HG03558 (cell line): Measurements from ENCODE around the gene H19.

Experiments used
- ATAC-seq: cut with Tn5 transposase; IDR thresholded peaks from one replicate; pipeline ENCODE4 v1.9.1; 2021; ENCODE audit warnings: moderate number of reproducible peaks; ENCODE audit not compliant: unreplicated experiment; ENCODE audit errors: extremely low read depth

H19 gene

DNA sequence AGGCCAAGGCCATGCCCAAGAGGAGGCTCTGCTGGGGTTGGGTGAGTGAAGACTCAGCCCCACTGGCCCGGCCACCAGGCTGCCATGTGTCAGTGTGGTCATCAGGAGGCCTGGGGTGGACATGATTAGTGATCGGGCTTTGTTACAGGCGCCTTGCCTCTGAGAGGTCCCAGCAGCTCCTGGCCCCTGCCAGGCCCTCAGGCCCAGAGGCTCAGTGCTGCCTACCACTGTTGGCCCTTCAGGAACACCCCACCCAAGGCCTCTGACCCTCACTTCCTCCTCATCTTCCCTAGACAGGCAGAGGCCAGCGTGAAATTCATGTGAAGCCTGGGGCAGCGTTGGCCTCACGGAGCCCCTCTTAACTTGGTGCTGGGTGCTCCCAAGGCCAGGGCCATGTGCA lies 48.3 kb downstream of the H19 start:
- ATAC-seq, result no peak

DNA sequence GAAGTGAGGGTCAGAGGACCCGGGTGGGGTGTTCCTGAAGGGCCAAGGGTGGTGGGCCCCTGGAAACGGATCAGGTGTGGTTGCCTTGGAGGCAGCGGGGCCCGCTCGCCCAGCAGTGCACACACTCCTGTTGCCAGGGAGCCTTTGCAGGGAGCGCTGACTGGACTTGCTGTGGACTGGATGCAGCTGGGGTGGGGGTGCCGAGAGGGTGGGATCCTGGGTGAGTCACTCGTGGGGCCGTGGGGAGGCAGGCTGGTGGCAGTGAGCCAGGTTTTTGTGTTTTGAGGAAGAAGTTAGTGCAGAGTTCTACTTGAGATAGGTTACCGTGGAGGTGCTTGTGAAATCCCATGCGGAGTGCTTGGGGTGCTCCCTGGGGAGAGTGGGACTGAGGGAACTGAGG lies 49.3 kb downstream of the H19 start:
- ATAC-seq, result no peak

DNA sequence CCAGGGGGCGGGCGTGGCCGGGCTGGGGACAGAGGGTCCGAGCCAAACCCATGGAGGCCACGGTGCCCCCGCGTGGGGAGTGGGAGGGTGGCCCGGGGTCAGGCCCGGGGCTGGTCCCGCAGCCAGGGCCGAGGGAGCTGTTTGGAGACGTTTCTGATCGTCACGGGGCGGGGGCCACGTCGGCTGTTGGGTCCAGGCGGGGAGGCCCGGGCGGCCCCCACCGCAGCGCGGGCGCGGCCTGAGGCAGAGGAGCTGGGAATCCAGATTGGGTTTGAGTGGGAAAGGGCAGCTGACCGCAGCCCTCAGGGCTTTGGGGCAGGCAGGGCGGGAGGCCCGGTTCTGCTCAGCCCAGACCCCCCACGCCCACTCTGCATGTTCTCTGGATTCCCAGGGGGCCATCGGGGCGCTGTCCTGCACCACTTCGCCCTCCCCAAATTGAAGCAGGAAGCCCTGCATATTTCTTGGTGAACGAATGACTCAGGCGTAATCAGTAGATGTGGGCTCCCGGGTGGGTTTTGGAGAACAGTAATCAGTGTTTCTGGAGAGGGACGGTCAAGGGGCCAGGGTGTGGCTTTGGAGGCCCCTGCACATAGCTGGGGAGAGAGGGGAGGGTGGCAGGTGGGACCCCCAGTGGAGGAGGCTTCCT lies 49.9 kb downstream of the H19 start:
- no peak for ATAC-seq

- no peak for ATAC-seq
Observed at GRCh38 chr11:1946812-1947484, 50.7 kb downstream of the H19 start, which contains the start of gene MRPL23. Gene MRPL23, plus strand, starts transcription at chr11:1947332. Its CDS starts 31 bp downstream, at chr11:1947363.
